GM12878 (cell line): ENCODE data around the gene VCAN. TPM values are rescaled to one million over a fixed set of nuclear protein-coding genes. Genes with fewer than 3 reads are reported as not detected.

Source experiments
- ATAC-seq: fragments of 200-7000 bp; cut with Tn5 transposase; 3 replicates; pipeline ENCODE4 v1.9.1; 2020; ENCODE audit warnings: mild to moderate bottlenecking, moderate library complexity
- BruUV-seq: library from RNA; stranded (reverse); fragments of 400-500 nt; replicated peaks from 2 replicates; lab custom pipeline; 2021; lab: Mats Ljungman, UMichigan
- CTCF ChIA-PET: fragments of 300-600 bp; sonication (Branson Sonifier 250); formaldehyde crosslinking; extraction: SDS; loops from one replicate; lab custom pipeline; 2021; ENCODE audit warnings: inconsistent platforms; lab: Yijun Ruan, JAX
- POLR2A ChIA-PET: fragments of 350-600 bp; formaldehyde crosslinking; extraction: SDS; loops from one replicate; lab custom pipeline; 2021; ENCODE audit warnings: inconsistent platforms; lab: Charles Lee
- RAD21 ChIA-PET: fragments of 300-600 bp; sonication (Branson Sonifier 250); formaldehyde crosslinking; loops from one replicate; lab custom pipeline; 2023; ENCODE audit warnings: antibody characterized with exemption; ENCODE audit not compliant: unreplicated experiment; lab: Charles Lee
- SMC1A ChIA-PET: fragments of 300-600 bp; sonication (Branson Sonifier 250); formaldehyde crosslinking; loops from one replicate; lab custom pipeline; 2023; ENCODE audit not compliant: unreplicated experiment, uncharacterized antibody; lab: Charles Lee
- DNase-seq: peaks from one replicate; pipeline ENCODE4 v3.0.0-alpha.2; 2011; ENCODE audit warnings: low read depth, low spot score
- FAIRE-seq: peaks from 3 replicates; lab custom pipeline; 2011; peaks lifted over from hg19 to GRCh38; lab: Jason Lieb, UNC
- H2AFZ ChIP-seq: 2 replicates; pipeline ENCODE4 v1.6.0; 2011; ENCODE audit warnings: low read depth, low read length, control low read depth; ENCODE audit not compliant: control insufficient read depth
- H3K27ac ChIP-seq: 2 replicates; pipeline ENCODE4 v1.5.1; 2011; ENCODE audit warnings: control low read depth; ENCODE audit not compliant: control insufficient read depth, insufficient read depth
- H3K27me3 ChIP-seq, 2 experiments: replicated peaks in 1 of 2; 2 replicates each; pipeline versions ENCODE4 v1.6.0 to v1.6.1; 2011; ENCODE audit warnings: low read length in 1 of 2; ENCODE audit not compliant: control insufficient read depth in 2 of 2, insufficient read depth in 2 of 2
- H3K36me3 ChIP-seq, 2 experiments: 2 replicates each; pipeline ENCODE4 v1.5.1; 2011; ENCODE audit warnings: low read length in 1 of 2; ENCODE audit not compliant: control insufficient read depth in 2 of 2, insufficient read depth in 2 of 2
- H3K4me1 ChIP-seq: 2 replicates; pipeline ENCODE4 v1.6.1; 2011; ENCODE audit warnings: mild to moderate bottlenecking, low read length, moderate library complexity, mixed read lengths; ENCODE audit not compliant: control insufficient read depth, insufficient read depth
- H3K4me2 ChIP-seq: 2 replicates; pipeline ENCODE4 v1.6.0; 2011; ENCODE audit warnings: control low read depth; ENCODE audit not compliant: control insufficient read depth, insufficient read depth
- H3K4me3 ChIP-seq: fragments of 200-600 bp; sonication (generic); 2 replicates; pipeline ENCODE4 v1.5.1; 2016
- H3K79me2 ChIP-seq: 2 replicates; pipeline ENCODE4 v1.6.0; 2011; ENCODE audit warnings: low read length; ENCODE audit not compliant: control insufficient read depth, insufficient read depth
- H3K9ac ChIP-seq: 2 replicates; pipeline ENCODE4 v1.8.0; 2011; ENCODE audit warnings: low read length, control low read depth, mixed read lengths; ENCODE audit not compliant: control insufficient read depth, insufficient read depth
- H3K9me3 ChIP-seq: replicated peaks from 3 replicates; pipeline ENCODE4 v1.5.1; 2011; ENCODE audit warnings: mild to moderate bottlenecking, low read length; ENCODE audit not compliant: control insufficient read depth, insufficient read depth
- H4K20me1 ChIP-seq: 2 replicates; pipeline ENCODE4 v1.6.0; 2011; ENCODE audit not compliant: control insufficient read depth, insufficient read depth
- CTCF ChIP-seq, 3 experiments: IDR thresholded peaks in 2 of 3; conservative IDR thresholded peaks in 1 of 3; 2 replicates each; pipeline ENCODE4 v1.5.1; 2011; ENCODE audit warnings: low read depth in 3 of 3, low read length in 3 of 3, mild to moderate bottlenecking in 3 of 3, control low read depth in 2 of 3, moderate library complexity in 2 of 3, inconsistent platforms in 1 of 3, mixed read lengths in 1 of 3; ENCODE audit not compliant: control insufficient read depth in 2 of 3, insufficient read depth in 1 of 3; ENCODE audit errors: extremely low read depth in 1 of 3
- ETV6 ChIP-seq, 2 experiments: fragments of 450-650 bp in 1 of 2; IDR thresholded peaks in 1 of 2; conservative IDR thresholded peaks in 1 of 2; 2 replicates each; pipeline ENCODE4 v1.6.1; 2014; ENCODE audit warnings: antibody characterized with exemption in 1 of 2, borderline replicate concordance in 1 of 2, low read depth in 1 of 2, mild to moderate bottlenecking in 1 of 2, moderate library complexity in 1 of 2
- FOXK2 ChIP-seq: fragments of 450-650 bp; IDR thresholded peaks from 2 replicates; pipeline ENCODE4 v1.6.1; 2017; ENCODE audit warnings: mild to moderate bottlenecking, moderate library complexity
- GATAD2B ChIP-seq: fragments of 450-650 bp; conservative IDR thresholded peaks from 2 replicates; pipeline ENCODE4 v1.6.1; 2017; ENCODE audit warnings: low read depth, mild to moderate bottlenecking, moderate library complexity
- HDGF ChIP-seq: fragments of 450-650 bp; IDR thresholded peaks from 2 replicates; pipeline ENCODE4 v1.6.1; 2016; ENCODE audit warnings: antibody characterized with exemption
- MAX ChIP-seq: IDR thresholded peaks from 2 replicates; pipeline ENCODE4 v1.6.1; 2012; ENCODE audit warnings: low read depth, low read length, improper control_type of control experiment
- NRF1 ChIP-seq: conservative IDR thresholded peaks from 2 replicates; pipeline ENCODE4 v1.6.1; 2011; ENCODE audit warnings: mild to moderate bottlenecking, low read depth, low read length, improper control_type of control experiment
- PML ChIP-seq: IDR thresholded peaks from 2 replicates; pipeline ENCODE4 v1.6.1; 2012; ENCODE audit warnings: low read length, inconsistent platforms
- RFX5 ChIP-seq: IDR thresholded peaks from 2 replicates; pipeline ENCODE4 v1.6.1; 2011; ENCODE audit warnings: low read depth, low read length, improper control_type of control experiment
- TCF12 ChIP-seq: IDR thresholded peaks from 2 replicates; pipeline ENCODE4 v1.6.1; 2011; ENCODE audit warnings: low read depth, mild to moderate bottlenecking, low read length
- USF1 ChIP-seq: IDR thresholded peaks from 2 replicates; pipeline ENCODE4 v1.6.1; 2011; ENCODE audit warnings: borderline replicate concordance, low read depth, mild to moderate bottlenecking, moderate library complexity, mixed read lengths, low read length; ENCODE audit not compliant: insufficient read depth; ENCODE audit errors: extremely low read length
- ZBTB4 ChIP-seq: fragments of 450-650 bp; formaldehyde crosslinking; IDR thresholded peaks from 2 replicates; pipeline ENCODE4 v1.4.0; 2022; ENCODE audit warnings: mild to moderate bottlenecking, moderate library complexity
- ZNF24 ChIP-seq: fragments of 450-650 bp; IDR thresholded peaks from 2 replicates; pipeline ENCODE4 v1.6.1; 2017; ENCODE audit warnings: antibody characterized with exemption, mild to moderate bottlenecking
- in situ Hi-C: fragments of 300-500 bp; cut with MboI; formaldehyde crosslinking; loops from 9 replicates; pipeline ENCODE4 v1.14.3; 2018; ENCODE audit warnings: mixed read lengths
- intact Hi-C: fragments of 100-400 bp; cut with micrococcal nuclease; formaldehyde crosslinking; loops from one replicate; pipeline ENCODE4 v1.14.2; 2022; ENCODE audit not compliant: unreplicated experiment
- polyA plus RNA-seq, 11 experiments: library from polyadenylated mRNA; depleted of rRNA in 4 of 11; unstranded in 6 of 11; stranded (reverse) in 5 of 11; fragments of >200 nt; fragmentation: Nextera tagmentation in 4 of 11; fragmentation: Illumina TruSeq in 1 of 11; extraction: Ambion mirVana in 4 of 11; extraction: Trizol in 1 of 11; gene quantifications; 1 replicate in 1 of 11; 2 replicates in 10 of 11; pipeline versions ENCODE4 v1.2.1 to v1.2.3, GENCODE V29; 2011 to 2016; ENCODE audit warnings: inconsistent platforms in 2 of 11, missing spikeins in 2 of 11, low read depth in 1 of 11
- total RNA-seq, 4 experiments: library from RNA; depleted of rRNA in 3 of 4; stranded (reverse); fragments of >200 nt in 3 of 4; fragmentation: Illumina TruSeq in 1 of 4; extraction: Trizol in 1 of 4; gene quantifications; 2 replicates each; pipeline versions ENCODE4 v1.2.1 to v1.2.3, GENCODE V29; 2013 to 2021

Gene VCAN
- total and polyA plus RNA-seq, 10 of the 15 experiments (the other 5 are each of a cell fraction or from before 2014, with no cell fraction given), result 1.2 to 15.2 (median 4.5) TPM

- no peak for TF ChIP-seq USF1
- no peak for TF ChIP-seq GATAD2B
- no peak for TF ChIP-seq ETV6 (conservative IDR thresholded peaks at IDR 0.05 in 1 of 2, IDR thresholded peaks at IDR 0.05 in 1 of 2; ENCODE audit: borderline replicate concordance in 1 of 2, low read depth in 1 of 2)
- TF ChIP-seq CTCF (IDR thresholded peaks at IDR 0.05 in 2 of 3, conservative IDR thresholded peaks at IDR 0.05 in 1 of 3; ENCODE audit: control insufficient read depth in 2 of 3, extremely low read depth in 1 of 3, insufficient read depth in 1 of 3, low read depth in 3 of 3, low read length in 3 of 3), result peak; percentile 32 to 45 (median 42); a peak in 4 of 6 replicates
- no peak for TF ChIP-seq ZNF24
- TF ChIP-seq, all 136 proteins: peak for 4
Observed at GRCh38 chr5:83608122-83608521, 136.6 kb downstream of the VCAN start (continued).

GRCh38 chr5:83614841-83615240, 143.3 kb downstream of the VCAN start:
- H4K20me1 ChIP-seq, result no peaks in the 10 kb centered on the region
- TF ChIP-seq TCF12 (no peak), MAX (no peak), PML (no peak), NRF1 (no peak), HDGF (no peak), RFX5 (no peak), FOXK2 (no peak), ZBTB4 (CRISPR knock-in tag) (no peak)
- no peak overlapping the region for H2AFZ ChIP-seq
- no peak overlapping the region for H3K4me2 ChIP-seq
- H3K27me3 ChIP-seq, result no peaks in the 10 kb centered on the region
- RAD21 ChIA-PET, result no interaction called here
- FAIRE-seq (no peak), ATAC-seq (no peak), DNase-seq (no peak)
- H3K9me3 ChIP-seq, result no peaks in the 10 kb centered on the region
- SMC1A ChIA-PET, result interaction anchor here (0.9 kb wide), 1 partner anchor 12 kb away, joined by 3 read pairs; no protein-coding TSS in a partner anchor
- no peak overlapping the region for H3K27ac ChIP-seq
- POLR2A ChIA-PET, result no interaction called here
- CTCF ChIA-PET, result interaction anchor here (0.9 kb wide), 1 partner anchor 18 kb away, joined by 3 read pairs; no protein-coding TSS in a partner anchor
- intact Hi-C loops, result no loop called here
- H3K36me3 ChIP-seq, result no peaks in the 10 kb centered on the region
- no peaks in the 10 kb centered on the region for H3K79me2 ChIP-seq
- no peaks in the 10 kb centered on the region for H3K4me1 ChIP-seq
- no peak overlapping the region for H3K9ac ChIP-seq
- no peak overlapping the region for H3K4me3 ChIP-seq
- no TSS peak for BruUV-seq
- in situ Hi-C loops, result no loop called here
